Erythroblast (primary cell): ENCODE data around the gene PPP1R12B.
"Not testable (repeated sequence)": the region's sequence is repeated elsewhere in the genome, so short reads cannot be mapped to it uniquely, and the experiment has no call there.

Experiments
- GATA1 ChIP-seq: IDR thresholded peaks from 2 replicates; pipeline ENCODE4 v1.6.1; 2011; ENCODE audit warnings: low read depth, mild to moderate bottlenecking, control low read depth, low read length, moderate library complexity
- POLR2A ChIP-seq: IDR thresholded peaks from 2 replicates; pipeline ENCODE4 v1.6.1; 2011; ENCODE audit warnings: mild to moderate bottlenecking, low read length

DNA sequence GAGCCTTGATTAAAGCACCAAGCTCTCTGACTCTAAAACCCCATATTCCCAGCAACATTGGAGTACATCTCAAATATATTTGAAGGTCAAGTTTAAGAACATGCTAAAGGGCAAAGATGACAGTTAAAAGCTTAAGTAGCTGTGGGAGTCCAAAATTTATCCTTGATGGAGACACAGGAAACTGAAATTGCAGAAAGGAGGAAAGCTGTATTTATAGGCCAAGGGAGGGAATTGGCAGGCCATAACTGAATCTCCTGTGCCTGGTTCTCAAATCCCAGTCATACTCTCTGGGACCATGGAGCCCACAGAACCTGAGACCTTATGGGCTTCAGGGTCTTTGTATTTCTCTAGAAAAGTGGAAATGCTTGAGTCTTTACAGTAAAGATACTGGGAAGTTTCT is 193.9 kb downstream of the PPP1R12B start:
- TF ChIP-seq POLR2A, GATA1: not testable (repeated sequence)
